ENCODE measurements around the gene POC1A.

- TF ChIP-seq POLR2AphosphoS5 (IDR thresholded peaks at IDR 0.05; ENCODE audit: low read depth, low read length) (no peak), CTCF (IDR thresholded peaks at IDR 0.05) (no peak), SIN3A (IDR thresholded peaks at IDR 0.05; ENCODE audit: borderline replicate concordance, insufficient read depth, low read depth, low read length) (no peak)
Measured at GRCh38 chr3:52029535-52029934, 124.7 kb downstream of the POC1A start.

Data from Panc1 (cell line).